22Rv1 (cell line): ENCODE data around the gene UIMC1.

Source experiments
- H3K27ac ChIP-seq: fragments of 450-650 bp; 2 replicates; pipeline ENCODE4 v1.5.1; 2017
- ZFX ChIP-seq: fragments of 450-650 bp; IDR thresholded peaks from 2 replicates; pipeline ENCODE4 v1.6.1; 2017; ENCODE audit warnings: antibody characterized with exemption, borderline replicate concordance
- TF ChIP-seq, protein P1 (sequence below): fragments of 450-650 bp; IDR thresholded peaks from 2 replicates; pipeline ENCODE4 v1.5.1; 2017; ENCODE audit warnings: mild to moderate bottlenecking

UIMC1 gene

DNA sequence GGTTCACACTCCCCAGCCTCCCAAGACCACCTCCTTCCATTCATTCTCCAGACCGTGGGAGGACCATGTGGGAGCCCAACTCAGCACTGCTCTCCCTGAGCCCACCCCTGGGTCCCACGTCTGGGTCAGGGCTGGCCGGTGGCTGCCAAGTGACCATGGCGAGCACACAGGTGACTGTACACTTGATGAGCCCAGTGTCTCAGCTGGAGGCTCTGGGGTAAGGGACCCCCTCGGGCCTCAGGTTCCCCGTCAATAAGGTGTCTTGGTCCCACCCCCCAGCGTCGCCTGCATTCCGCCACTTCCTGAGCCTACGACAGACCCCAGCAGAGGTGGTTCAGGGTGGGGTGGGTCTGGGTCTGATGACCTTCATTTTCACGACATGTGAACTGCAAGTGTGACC, 146.2 kb downstream of the UIMC1 start:
- H3K27ac ChIP-seq = no peak overlapping the region
- no peak for TF ChIP-seq ZFX
- TF ChIP-seq, protein P1, sequence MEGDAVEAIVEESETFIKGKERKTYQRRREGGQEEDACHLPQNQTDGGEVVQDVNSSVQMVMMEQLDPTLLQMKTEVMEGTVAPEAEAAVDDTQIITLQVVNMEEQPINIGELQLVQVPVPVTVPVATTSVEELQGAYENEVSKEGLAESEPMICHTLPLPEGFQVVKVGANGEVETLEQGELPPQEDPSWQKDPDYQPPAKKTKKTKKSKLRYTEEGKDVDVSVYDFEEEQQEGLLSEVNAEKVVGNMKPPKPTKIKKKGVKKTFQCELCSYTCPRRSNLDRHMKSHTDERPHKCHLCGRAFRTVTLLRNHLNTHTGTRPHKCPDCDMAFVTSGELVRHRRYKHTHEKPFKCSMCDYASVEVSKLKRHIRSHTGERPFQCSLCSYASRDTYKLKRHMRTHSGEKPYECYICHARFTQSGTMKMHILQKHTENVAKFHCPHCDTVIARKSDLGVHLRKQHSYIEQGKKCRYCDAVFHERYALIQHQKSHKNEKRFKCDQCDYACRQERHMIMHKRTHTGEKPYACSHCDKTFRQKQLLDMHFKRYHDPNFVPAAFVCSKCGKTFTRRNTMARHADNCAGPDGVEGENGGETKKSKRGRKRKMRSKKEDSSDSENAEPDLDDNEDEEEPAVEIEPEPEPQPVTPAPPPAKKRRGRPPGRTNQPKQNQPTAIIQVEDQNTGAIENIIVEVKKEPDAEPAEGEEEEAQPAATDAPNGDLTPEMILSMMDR = no peak

DNA sequence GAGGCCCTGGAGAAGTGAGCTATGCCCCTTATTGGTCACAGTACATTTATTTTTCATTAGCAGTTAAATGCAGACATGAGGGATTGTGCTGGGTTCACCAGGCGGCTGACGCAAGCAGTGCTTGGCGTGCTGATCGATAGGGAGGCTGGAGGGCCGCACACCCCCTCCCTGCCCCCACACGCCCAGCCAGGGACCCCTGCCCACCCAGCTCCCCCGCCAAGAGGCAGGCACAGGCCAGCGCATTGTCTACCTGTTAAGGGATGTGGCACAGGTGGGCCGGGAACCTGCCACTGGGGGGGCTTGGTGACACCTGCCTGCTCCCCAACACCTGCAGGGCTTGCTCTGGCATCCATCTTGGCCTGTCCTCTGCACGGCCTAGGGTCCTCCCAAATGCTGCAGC, 146.7 kb downstream of the UIMC1 start:
- H3K27ac ChIP-seq = no peak overlapping the region
- TF ChIP-seq, protein P1 = no peak
- no peak for TF ChIP-seq ZFX

DNA sequence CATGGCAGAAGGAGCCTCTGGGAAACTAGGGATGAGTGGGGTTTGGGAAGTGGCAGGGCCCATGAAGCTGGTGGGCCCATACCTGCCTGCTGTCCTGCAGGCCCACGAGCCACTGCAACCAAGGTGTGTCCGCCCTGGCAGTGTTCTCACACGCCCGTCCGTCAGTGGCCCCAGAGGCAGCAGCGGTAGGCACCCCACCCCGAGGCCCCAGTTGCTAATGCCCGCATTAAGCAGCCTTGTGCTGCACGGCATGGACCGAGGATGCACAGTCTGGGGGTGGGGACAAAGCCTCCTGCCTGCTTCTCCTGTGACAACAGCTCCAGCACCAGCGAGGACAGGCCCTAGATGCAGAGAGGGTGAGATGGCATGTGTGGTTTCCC, 148.7 kb downstream of the UIMC1 start:
- no peak for TF ChIP-seq ZFX
- TF ChIP-seq, protein P1 = no peak
- no peak overlapping the region for H3K27ac ChIP-seq

- TF ChIP-seq ZFX = no peak
- TF ChIP-seq, protein P1 = no peak
- H3K27ac ChIP-seq = no peak overlapping the region
These were observed 149.2 kb downstream of the UIMC1 start for GRCh38 chr5:176857216-176857893.

DNA sequence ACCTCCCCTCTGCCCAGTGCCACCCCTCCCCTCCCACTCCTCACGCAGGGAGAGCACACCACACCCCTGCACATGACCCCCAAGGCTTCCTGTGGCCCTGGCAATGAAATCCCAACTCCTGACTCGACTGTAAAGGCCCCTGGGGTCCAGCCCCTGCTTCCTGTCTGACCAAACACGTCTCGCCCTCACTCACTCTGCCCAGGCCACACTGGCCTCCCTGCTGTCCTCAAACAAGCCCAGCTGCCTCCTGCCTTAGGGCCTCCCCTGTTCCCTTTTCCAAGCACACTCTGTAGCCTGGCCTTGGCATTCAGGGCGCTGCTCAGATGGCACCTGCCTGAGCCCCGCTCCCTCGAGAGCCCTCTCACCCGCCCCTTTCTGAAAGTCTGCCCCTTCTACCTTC, 149.8 kb downstream of the UIMC1 start:
- TF ChIP-seq, protein P1 = no peak
- no peak for TF ChIP-seq ZFX
- no peak overlapping the region for H3K27ac ChIP-seq

DNA sequence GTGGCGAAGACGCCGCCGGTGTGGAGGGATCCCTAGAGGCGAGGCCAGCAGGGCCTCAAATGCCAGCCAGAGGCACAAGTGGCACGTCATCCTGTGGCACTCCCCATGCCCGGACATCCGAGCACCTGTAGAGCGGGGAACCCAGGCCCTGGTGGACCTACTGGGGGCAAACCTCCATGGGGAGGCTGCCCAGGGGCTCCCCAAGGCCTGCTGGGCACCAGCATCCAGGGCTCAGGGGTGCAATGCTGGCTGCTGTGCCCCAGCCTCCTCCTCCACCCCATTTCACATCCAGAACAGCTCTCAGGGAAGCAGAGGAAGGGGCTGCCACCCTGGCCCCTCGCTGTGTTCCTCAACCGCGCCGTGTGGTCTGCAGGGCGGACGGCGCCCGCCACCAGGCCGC, 151.0 kb downstream of the UIMC1 start:
- no peak overlapping the region for H3K27ac ChIP-seq
- TF ChIP-seq, protein P1 = no peak
- no peak for TF ChIP-seq ZFX
